ENCODE results near the gene SMARCA4. TPM values are rescaled to one million over a fixed set of nuclear protein-coding genes. Genes with fewer than 3 reads are reported as not detected.

SMARCA4 gene
- total RNA-seq, 6 donors from 2014 or later = 82.8 to 245 (median 108) TPM

- whole genome bisulfite sequencing, 2 donors = 58 to 75% methylated on average over 7 to 15 of the region's 15 CpGs
- peak; percentile 91 to 96 for ATAC-seq (ENCODE audit: low FRiP score in 2 of 2)
- Histone ChIP-seq H3K36me3 (peaks cover 15 to 90% (median 66%) of the 10 kb centered on the region in 4 donors), H3K9me3 (no peaks in the 10 kb centered on the region), H3K27ac (peak overlapping the region; percentile 6 to 49 (median 30)), H3K27me3 (no peaks in the 10 kb centered on the region), H3K4me3 (no peak overlapping the region), H3K4me1 (peaks cover 5 to 11% (median 10%) of the 10 kb centered on the region in 4 donors)
- TF ChIP-seq CTCF (IDR thresholded peaks at IDR 0.05) (peak; percentile 77 to 94 (median 88)), POLR2A (IDR thresholded peaks at IDR 0.05) (no peak), POLR2AphosphoS5 (IDR thresholded peaks at IDR 0.05) (peak in 1 of 2 donors; percentile 60), EP300 (IDR thresholded peaks at IDR 0.05) (peak in 2 of 4 donors; percentile 5 to 34)
- peak in 1 of 2 donors; percentile 96 for DNase-seq
These were observed 74.9 kb downstream of the SMARCA4 start for GRCh38 chr19:11035441-11036377.

GRCh38 chr19:11038511-11038910 lies 77.7 kb downstream of the SMARCA4 start:
- TF ChIP-seq POLR2AphosphoS5 (IDR thresholded peaks at IDR 0.05) (no peak), POLR2A (IDR thresholded peaks at IDR 0.05) (no peak), CTCF (IDR thresholded peaks at IDR 0.05) (no peak), EP300 (IDR thresholded peaks at IDR 0.05) (no peak)
- Histone ChIP-seq H3K27me3 (no peaks in the 10 kb centered on the region), H3K9me3 (no peaks in the 10 kb centered on the region), H3K36me3 (peaks cover 9 to 85% (median 56%) of the 10 kb centered on the region in 4 donors), H3K4me3 (no peak overlapping the region), H3K27ac (no peak overlapping the region), H3K4me1 (peaks cover 10 to 17% (median 13%) of the 10 kb centered on the region in 4 donors)
- WGBS, 2 donors = 86 to 91% methylated on average over 4 of the region's 4 CpGs
- no peak for ATAC-seq (ENCODE audit: low FRiP score in 2 of 2)
- no peak for DNase-seq

- ATAC-seq (ENCODE audit: low FRiP score in 2 of 2) = no peak
- Histone ChIP-seq H3K4me3 (no peak overlapping the region), H3K4me1 (peaks cover under 1 to 9% (median 6%) of the 10 kb centered on the region in 4 donors), H3K9me3 (no peaks in the 10 kb centered on the region), H3K27me3 (no peaks in the 10 kb centered on the region), H3K36me3 (peaks cover 0 to 82% (median 44%) of the 10 kb centered on the region in 4 donors), H3K27ac (peak overlapping the region in 3 of 4 donors; percentile 75 to 87 (median 76))
- TF ChIP-seq POLR2A (IDR thresholded peaks at IDR 0.05) (no peak), POLR2AphosphoS5 (IDR thresholded peaks at IDR 0.05) (no peak), CTCF (IDR thresholded peaks at IDR 0.05) (no peak), EP300 (IDR thresholded peaks at IDR 0.05) (no peak)
- peak in 1 of 2 donors; percentile 69 for DNase-seq
- WGBS, 2 donors = 96 to 98% methylated on average over 33 of the region's 33 CpGs
These were observed 80.4 kb downstream of the SMARCA4 start for GRCh38 chr19:11041194-11041593.

GRCh38 chr19:11041966-11042627 lies 81.3 kb downstream of the SMARCA4 start:
- peaks cover 0 to 6% (median 5%) of the 10 kb centered on the region in 4 donors for H3K4me1 ChIP-seq
- no peaks in the 10 kb centered on the region for H3K27me3 ChIP-seq
- 86 to 90% methylated on average over 13 of the region's 13 CpGs for WGBS, 2 donors
- H3K36me3 ChIP-seq = peaks cover 0 to 77% (median 46%) of the 10 kb centered on the region in 4 donors
- H3K4me3 ChIP-seq = no peak overlapping the region
- DNase-seq = peak; percentile 77 to 95
- TF ChIP-seq CTCF (IDR thresholded peaks at IDR 0.05) (peak in 1 of 6 experiments; percentile 7), POLR2A (IDR thresholded peaks at IDR 0.05) (peak in 1 of 4 donors; percentile 17), EP300 (IDR thresholded peaks at IDR 0.05) (peak in 1 of 4 donors; percentile 50), POLR2AphosphoS5 (IDR thresholded peaks at IDR 0.05) (peak in 1 of 2 donors; percentile 33)
- H3K27ac ChIP-seq = peak overlapping the region; percentile 58 to 87 (median 76)
- no peaks in the 10 kb centered on the region for H3K9me3 ChIP-seq
- peak; percentile 58 to 96 for ATAC-seq (ENCODE audit: low FRiP score in 2 of 2)
